WI38 (cell line): ENCODE measurements around the gene CHAC2.
"Not testable (repeated sequence)": the region's sequence is repeated elsewhere in the genome, so short reads cannot be mapped to it uniquely, and the experiment has no call there.

Experiments
- H3K4me3 ChIP-seq: 2 replicates; pipeline ENCODE4 v1.5.1; 2011; ENCODE audit warnings: low read depth, mild to moderate bottlenecking, control low read depth, low read length
- CTCF ChIP-seq: IDR thresholded peaks from 2 replicates; pipeline ENCODE4 v1.5.1; 2012; ENCODE audit warnings: low read depth, mild to moderate bottlenecking, control low read depth, low read length

Gene CHAC2

GRCh38 chr2:53767405-53768241 is at the start of gene CHAC2:
CHAC2 (plus strand) TSS chr2:53767804; CDS start chr2:53767887, 83 bp downstream.
- peak within 1 kb of the TSS; percentile 90 for H3K4me3 ChIP-seq
- TF ChIP-seq CTCF: no peak

- H3K4me3 ChIP-seq: not testable (repeated sequence)
These were observed 46.7 kb upstream of the CHAC2 start for GRCh38 chr2:53720944-53721343.

- H3K4me3 ChIP-seq: no peak overlapping the region
- no peak for TF ChIP-seq CTCF
These were observed 43.1 kb upstream of the CHAC2 start for GRCh38 chr2:53724536-53724935.

GRCh38 chr2:53725662-53726061 is 41.9 kb upstream of the CHAC2 start:
- TF ChIP-seq CTCF: no peak
- no peak overlapping the region for H3K4me3 ChIP-seq

- TF ChIP-seq CTCF: no peak
These were observed 39.7 kb upstream of the CHAC2 start for GRCh38 chr2:53727921-53728320.

GRCh38 chr2:53729143-53729762 is 38.4 kb upstream of the CHAC2 start:
- no peak for TF ChIP-seq CTCF
- no peak overlapping the region for H3K4me3 ChIP-seq

More at GRCh38 chr2:53727921-53728320, 39.7 kb upstream of the CHAC2 start:
- H3K4me3 ChIP-seq: no peak overlapping the region

- TF ChIP-seq CTCF: no peak
- H3K4me3 ChIP-seq: no peak overlapping the region
These were observed 30.5 kb upstream of the CHAC2 start for GRCh38 chr2:53737091-53737490.
